GM12878 (cell line): ENCODE measurements around the gene SH3D19.
"Not testable (repeated sequence)": the region's sequence is repeated elsewhere in the genome, so short reads cannot be mapped to it uniquely, and the experiment has no call there.

Experiments used
- BCL11A ChIP-seq: IDR thresholded peaks from 2 replicates; pipeline ENCODE4 v1.6.1; 2011; ENCODE audit warnings: low read depth, low read length
- LARP7 ChIP-seq: fragments of 450-650 bp; IDR thresholded peaks from 2 replicates; pipeline ENCODE4 v1.6.1; 2017; ENCODE audit warnings: mild to moderate bottlenecking
- YY1 ChIP-seq: IDR thresholded peaks from 2 replicates; pipeline ENCODE4 v1.6.1; 2011; ENCODE audit warnings: low read depth, mild to moderate bottlenecking, low read length
- TF ChIP-seq, protein P1 (sequence below), 3 experiments: IDR thresholded peaks in 2 of 3; conservative IDR thresholded peaks in 1 of 3; 2 replicates each; pipeline ENCODE4 v1.5.1; 2011; ENCODE audit warnings: low read depth in 3 of 3, low read length in 3 of 3, mild to moderate bottlenecking in 3 of 3, control low read depth in 2 of 3, moderate library complexity in 2 of 3, inconsistent platforms in 1 of 3, mixed read lengths in 1 of 3; ENCODE audit not compliant: control insufficient read depth in 2 of 3, insufficient read depth in 1 of 3; ENCODE audit errors: extremely low read depth in 1 of 3

DNA sequence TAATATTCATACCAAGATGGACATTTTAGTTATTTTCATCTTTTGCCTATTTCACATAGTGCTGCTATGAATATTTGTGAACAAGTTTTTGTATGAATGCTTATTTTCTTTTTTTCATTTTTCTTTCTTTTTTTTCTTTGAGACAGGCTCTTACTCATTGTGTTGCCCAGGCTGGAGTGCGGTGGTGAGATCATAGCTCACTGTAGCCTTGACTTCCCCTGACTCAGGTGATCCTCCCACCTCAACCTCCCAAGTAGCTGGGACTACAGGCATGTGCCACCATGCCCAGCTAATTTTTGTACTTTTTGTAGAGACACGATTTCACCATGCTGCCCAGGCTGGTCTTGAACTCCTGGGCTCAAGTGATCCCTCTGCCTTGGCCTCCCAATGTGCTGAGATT, 247.4 kb downstream of the SH3D19 start:
- not testable (repeated sequence) for TF ChIP-seq LARP7, YY1, BCL11A
- TF ChIP-seq, protein P1, sequence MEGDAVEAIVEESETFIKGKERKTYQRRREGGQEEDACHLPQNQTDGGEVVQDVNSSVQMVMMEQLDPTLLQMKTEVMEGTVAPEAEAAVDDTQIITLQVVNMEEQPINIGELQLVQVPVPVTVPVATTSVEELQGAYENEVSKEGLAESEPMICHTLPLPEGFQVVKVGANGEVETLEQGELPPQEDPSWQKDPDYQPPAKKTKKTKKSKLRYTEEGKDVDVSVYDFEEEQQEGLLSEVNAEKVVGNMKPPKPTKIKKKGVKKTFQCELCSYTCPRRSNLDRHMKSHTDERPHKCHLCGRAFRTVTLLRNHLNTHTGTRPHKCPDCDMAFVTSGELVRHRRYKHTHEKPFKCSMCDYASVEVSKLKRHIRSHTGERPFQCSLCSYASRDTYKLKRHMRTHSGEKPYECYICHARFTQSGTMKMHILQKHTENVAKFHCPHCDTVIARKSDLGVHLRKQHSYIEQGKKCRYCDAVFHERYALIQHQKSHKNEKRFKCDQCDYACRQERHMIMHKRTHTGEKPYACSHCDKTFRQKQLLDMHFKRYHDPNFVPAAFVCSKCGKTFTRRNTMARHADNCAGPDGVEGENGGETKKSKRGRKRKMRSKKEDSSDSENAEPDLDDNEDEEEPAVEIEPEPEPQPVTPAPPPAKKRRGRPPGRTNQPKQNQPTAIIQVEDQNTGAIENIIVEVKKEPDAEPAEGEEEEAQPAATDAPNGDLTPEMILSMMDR (IDR thresholded peaks at IDR 0.05 in 2 of 3, conservative IDR thresholded peaks at IDR 0.05 in 1 of 3; ENCODE audit: control insufficient read depth in 2 of 3, extremely low read depth in 1 of 3, insufficient read depth in 1 of 3, low read depth in 3 of 3, low read length in 3 of 3) = not testable (repeated sequence)
